HCT116 (cell line): ENCODE measurements around the gene FPR2. TPM values are rescaled to one million over a fixed set of nuclear protein-coding genes. Genes with fewer than 3 reads are reported as not detected.

ENCODE experiments used
- ATAC-seq: fragments of 200-7000 bp; cut with Tn5 transposase; 2 replicates; pipeline ENCODE4 v1.9.1; 2020; ENCODE audit warnings: mild to moderate bottlenecking, moderate library complexity
- BruUV-seq: library from RNA; stranded (reverse); fragments of 400-500 nt; replicated peaks from 2 replicates; lab custom pipeline; 2021; lab: Mats Ljungman, UMichigan
- CTCF ChIA-PET: fragments of 300-600 bp; sonication (Branson Sonifier 250); formaldehyde crosslinking; loops from one replicate; lab custom pipeline; 2021; ENCODE audit warnings: antibody characterized with exemption; lab: Charles Lee
- POLR2A ChIA-PET: fragments of 300-600, 350-600 bp; sonication (Branson Sonifier 250); formaldehyde crosslinking; loops from one replicate; lab custom pipeline; 2021; ENCODE audit warnings: antibody characterized with exemption; lab: Charles Lee
- RAD21 ChIA-PET, 2 experiments: fragments of 300-600 bp; sonication (Branson Sonifier 250); formaldehyde crosslinking; loops; one replicate each; lab custom pipeline; 2023; ENCODE audit warnings: low total read pairs in 2 of 2; ENCODE audit not compliant: uncharacterized antibody in 2 of 2, unreplicated experiment in 2 of 2, low non-redundant PET in 1 of 2; lab: Charles Lee
- DNase-seq: peaks from one replicate; pipeline ENCODE4 v3.0.0-alpha.2; 2010; ENCODE audit warnings: low read depth, low spot score
- H2AFZ ChIP-seq: fragments of 200-600 bp; shearing (Covaris generic), sonication (generic); 2 replicates; pipeline ENCODE4 v1.6.1; 2017; ENCODE audit warnings: low read depth, mixed run types, mixed read lengths, antibody characterized with exemption, low read length; ENCODE audit not compliant: poor library complexity, severe bottlenecking
- H3K27ac ChIP-seq: 2 replicates; pipeline ENCODE4 v1.5.1; 2012; ENCODE audit warnings: low read depth, low read length
- H3K27me3 ChIP-seq: fragments of 200-600 bp; sonication (generic); 2 replicates; pipeline ENCODE4 v1.6.1; 2016; ENCODE audit warnings: mixed run types, low read length, mixed read lengths; ENCODE audit not compliant: insufficient read depth
- H3K36me3 ChIP-seq, 2 experiments: fragments of 200-500 bp in 1 of 2; fragments of 200-600 bp in 1 of 2; sonication (Bioruptor generic) in 1 of 2; sonication (generic) in 1 of 2; 2 replicates each; pipeline versions ENCODE4 v1.5.1 to v1.6.1; 2014 to 2016; ENCODE audit warnings: low read length in 2 of 2, inconsistent platforms in 1 of 2, mixed read lengths in 1 of 2, mixed run types in 1 of 2; ENCODE audit not compliant: insufficient read depth in 2 of 2, control insufficient read depth in 1 of 2
- H3K4me1 ChIP-seq, 2 experiments: fragments of 200-600 bp in 1 of 2; sonication (generic) in 1 of 2; 2 replicates each; pipeline versions ENCODE4 v1.5.1 to v1.6.1; 2012 to 2017; ENCODE audit warnings: low read length in 2 of 2, inconsistent platforms in 1 of 2, mild to moderate bottlenecking in 1 of 2, mixed read lengths in 1 of 2, mixed run types in 1 of 2, moderate library complexity in 1 of 2; ENCODE audit not compliant: insufficient read depth in 2 of 2, control insufficient read depth in 1 of 2
- H3K4me2 ChIP-seq: fragments of 200-600 bp; sonication (generic); 2 replicates; pipeline ENCODE4 v1.6.1; 2017; ENCODE audit warnings: mixed run types, low read length, mixed read lengths
- H3K4me3 ChIP-seq, 2 experiments: fragments of 200-600 bp in 1 of 2; sonication (generic) in 1 of 2; replicated peaks in 1 of 2; 2 replicates each; pipeline ENCODE4 v1.5.1; 2011 to 2016; ENCODE audit warnings: low read length in 2 of 2, control low read depth in 1 of 2, low read depth in 1 of 2, mild to moderate bottlenecking in 1 of 2, mixed read lengths in 1 of 2, mixed run types in 1 of 2
- H3K79me2 ChIP-seq: fragments of 200-600 bp; sonication (generic); 2 replicates; pipeline ENCODE4 v1.6.1; 2017; ENCODE audit warnings: mild to moderate bottlenecking, mixed run types, low read length, moderate library complexity, mixed read lengths; ENCODE audit not compliant: insufficient read depth
- H3K9ac ChIP-seq: fragments of 200-600 bp; sonication (generic); 2 replicates; pipeline ENCODE4 v1.6.1; 2016; ENCODE audit warnings: low read length, mixed read lengths
- H3K9me2 ChIP-seq: fragments of 200-600 bp; sonication (generic), shearing (Covaris generic); 2 replicates; pipeline ENCODE4 v1.6.1; 2017; ENCODE audit warnings: mixed run types, mild to moderate bottlenecking, moderate library complexity; ENCODE audit not compliant: insufficient read depth
- H3K9me3 ChIP-seq, 2 experiments: fragments of 200-500 bp in 1 of 2; fragments of 200-600 bp in 1 of 2; sonication (Bioruptor generic) in 1 of 2; sonication (generic) in 1 of 2; 2 replicates each; pipeline ENCODE4 v1.6.1; 2014 to 2017; ENCODE audit warnings: low read length in 2 of 2, mixed read lengths in 2 of 2, inconsistent platforms in 1 of 2, low read depth in 1 of 2, mild to moderate bottlenecking in 1 of 2, mixed run types in 1 of 2, moderate library complexity in 1 of 2; ENCODE audit not compliant: control insufficient read depth in 1 of 2, insufficient read depth in 1 of 2
- H4K20me1 ChIP-seq: fragments of 200-600 bp; sonication (generic), shearing (Covaris generic); 2 replicates; pipeline ENCODE4 v1.6.1; 2017; ENCODE audit warnings: mixed run types, mild to moderate bottlenecking, moderate library complexity; ENCODE audit not compliant: insufficient read depth
- ATF3 ChIP-seq: IDR thresholded peaks from 2 replicates; pipeline ENCODE4 v1.6.1; 2012
- EGR1 ChIP-seq: IDR thresholded peaks from 2 replicates; pipeline ENCODE4 v1.6.1; 2012; ENCODE audit warnings: low read depth
- ELF1 ChIP-seq: IDR thresholded peaks from 2 replicates; pipeline ENCODE4 v1.6.1; 2012; ENCODE audit warnings: low read depth, borderline replicate concordance
- EZH2phosphoT487 ChIP-seq: fragments of 200-600 bp; IDR thresholded peaks from 2 replicates; pipeline ENCODE4 v1.6.1; 2018; ENCODE audit warnings: antibody characterized with exemption, borderline replicate concordance
- JUND ChIP-seq: IDR thresholded peaks from 2 replicates; pipeline ENCODE4 v1.6.1; 2012
- MAX ChIP-seq: IDR thresholded peaks from 2 replicates; pipeline ENCODE4 v1.6.1; 2012
- POLR2AphosphoS5 ChIP-seq: IDR thresholded peaks from 2 replicates; pipeline ENCODE4 v1.6.1; 2011; ENCODE audit warnings: mild to moderate bottlenecking, low read depth, low read length, moderate library complexity
- RAD21 ChIP-seq: IDR thresholded peaks from 2 replicates; pipeline ENCODE4 v1.6.1; 2012; ENCODE audit warnings: low read depth, mild to moderate bottlenecking
- SP1 ChIP-seq: IDR thresholded peaks from 2 replicates; pipeline ENCODE4 v1.6.1; 2012; ENCODE audit warnings: low read depth
- SRF ChIP-seq: IDR thresholded peaks from 2 replicates; pipeline ENCODE4 v1.6.1; 2012; ENCODE audit warnings: low read depth
- YY1 ChIP-seq: IDR thresholded peaks from 2 replicates; pipeline ENCODE4 v1.6.1; 2011; ENCODE audit warnings: low read length, low read depth, moderate library complexity, mild to moderate bottlenecking; ENCODE audit not compliant: insufficient replicate concordance; ENCODE audit errors: extremely low read depth
- ZFX ChIP-seq: fragments of 450-650 bp; IDR thresholded peaks from 2 replicates; pipeline ENCODE4 v1.6.1; 2017
- intact Hi-C: fragments of 100-400 bp; cut with micrococcal nuclease; formaldehyde crosslinking; loops from 2 replicates; pipeline ENCODE4 v1.10.0; 2022
- total RNA-seq: library from RNA; stranded (reverse); gene quantifications from one replicate; pipeline ENCODE4 v1.2.1, GENCODE V29; 2021; ENCODE audit not compliant: unreplicated experiment
- TF ChIP-seq, protein P1 (sequence below), 3 experiments: fragments of 200-600 bp in 1 of 3; sonication (generic) in 1 of 3; IDR thresholded peaks in 2 of 3; conservative IDR thresholded peaks in 1 of 3; 2 replicates each; pipeline ENCODE4 v1.5.1; 2012 to 2017; ENCODE audit warnings: low read depth in 2 of 3, low read length in 2 of 3, antibody characterized with exemption in 1 of 3, borderline replicate concordance in 1 of 3, control low read depth in 1 of 3, mild to moderate bottlenecking in 1 of 3, mixed read lengths in 1 of 3, mixed run types in 1 of 3, moderate library complexity in 1 of 3; ENCODE audit not compliant: insufficient read depth in 1 of 3
- TF ChIP-seq, protein P2 (sequence below): IDR thresholded peaks from 2 replicates; pipeline ENCODE4 v1.6.1; 2011; ENCODE audit warnings: mild to moderate bottlenecking, low read length, moderate library complexity; ENCODE audit not compliant: insufficient replicate concordance; ENCODE audit errors: extremely low read depth

Gene FPR2
- total RNA-seq, 1 experiment from 2014 or later = not detected

DNA sequence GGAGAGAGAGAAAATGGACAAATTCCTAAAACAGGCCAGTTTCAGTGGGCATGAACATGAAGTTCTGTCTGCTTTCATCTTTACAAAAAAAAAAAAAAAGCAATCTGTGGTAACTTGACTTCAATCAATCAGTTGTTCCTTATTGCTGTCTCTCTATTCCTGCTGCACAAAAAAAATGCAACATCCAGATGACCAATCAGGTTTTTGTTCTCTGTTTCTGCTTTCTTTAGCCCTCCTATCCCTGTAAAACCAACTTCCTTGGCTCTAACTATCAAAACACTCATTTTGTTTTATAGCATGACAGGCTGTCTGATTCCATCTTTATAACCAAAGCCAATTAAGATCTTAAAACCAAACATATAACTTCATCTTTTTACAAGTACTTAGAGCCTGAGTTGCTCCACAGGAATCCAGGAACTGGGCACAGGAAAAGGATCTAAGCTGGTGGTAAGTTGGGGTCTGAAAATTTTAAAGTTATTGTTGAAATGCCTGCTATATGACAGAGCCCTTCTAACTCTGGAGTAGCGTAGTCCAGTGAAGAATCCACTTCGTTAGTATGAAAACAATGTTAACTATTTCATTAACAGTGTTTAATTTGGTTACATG, 34.0 kb downstream of the FPR2 start, which contains the start of gene FPR3:
Gene FPR3 (plus strand): TSS at position 273 of the 606 bp plus-strand sequence. CDS start 28,592 bp downstream, outside the sequence.
- no peak for DNase-seq
- no TSS peak for BruUV-seq
- ChIA-PET POLR2A (interaction anchor here (0.7 kb wide), 1 partner anchor 313 kb away, joined by 3 read pairs; no protein-coding TSS in a partner anchor), RAD21 (no interaction called here), CTCF (no interaction called here)
- no peak for ATAC-seq
- H4K20me1 ChIP-seq = no peaks in the 10 kb centered on the region
- H3K4me1 ChIP-seq = peaks cover 0 to 7% of the 10 kb centered on the region in 2 experiments; a peak in 1 of 4 replicates
- H3K79me2 ChIP-seq = no peaks in the 10 kb centered on the region
- H3K9ac ChIP-seq = no peak within 1 kb of the TSS
- no peaks in the 10 kb centered on the region for H3K36me3 ChIP-seq
- intact Hi-C loops = no loop called here
- no peak within 1 kb of the TSS for H3K4me2 ChIP-seq
- no peak for TF ChIP-seq EZH2phosphoT487
- TF ChIP-seq, protein P1, sequence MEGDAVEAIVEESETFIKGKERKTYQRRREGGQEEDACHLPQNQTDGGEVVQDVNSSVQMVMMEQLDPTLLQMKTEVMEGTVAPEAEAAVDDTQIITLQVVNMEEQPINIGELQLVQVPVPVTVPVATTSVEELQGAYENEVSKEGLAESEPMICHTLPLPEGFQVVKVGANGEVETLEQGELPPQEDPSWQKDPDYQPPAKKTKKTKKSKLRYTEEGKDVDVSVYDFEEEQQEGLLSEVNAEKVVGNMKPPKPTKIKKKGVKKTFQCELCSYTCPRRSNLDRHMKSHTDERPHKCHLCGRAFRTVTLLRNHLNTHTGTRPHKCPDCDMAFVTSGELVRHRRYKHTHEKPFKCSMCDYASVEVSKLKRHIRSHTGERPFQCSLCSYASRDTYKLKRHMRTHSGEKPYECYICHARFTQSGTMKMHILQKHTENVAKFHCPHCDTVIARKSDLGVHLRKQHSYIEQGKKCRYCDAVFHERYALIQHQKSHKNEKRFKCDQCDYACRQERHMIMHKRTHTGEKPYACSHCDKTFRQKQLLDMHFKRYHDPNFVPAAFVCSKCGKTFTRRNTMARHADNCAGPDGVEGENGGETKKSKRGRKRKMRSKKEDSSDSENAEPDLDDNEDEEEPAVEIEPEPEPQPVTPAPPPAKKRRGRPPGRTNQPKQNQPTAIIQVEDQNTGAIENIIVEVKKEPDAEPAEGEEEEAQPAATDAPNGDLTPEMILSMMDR (IDR thresholded peaks at IDR 0.05 in 2 of 3, conservative IDR thresholded peaks at IDR 0.05 in 1 of 3; ENCODE audit: borderline replicate concordance in 1 of 3, insufficient read depth in 1 of 3, low read depth in 2 of 3, low read length in 2 of 3) = no peak
- no peak within 1 kb of the TSS for H3K27ac ChIP-seq
- H3K4me3 ChIP-seq = no peak within 1 kb of the TSS
- H3K9me3 ChIP-seq = no peaks in the 10 kb centered on the region; a peak in 1 of 4 replicates
- no peaks in the 10 kb centered on the region for H3K27me3 ChIP-seq
- H2AFZ ChIP-seq = no peak within 1 kb of the TSS
- no peaks in the 10 kb centered on the region for H3K9me2 ChIP-seq

DNA sequence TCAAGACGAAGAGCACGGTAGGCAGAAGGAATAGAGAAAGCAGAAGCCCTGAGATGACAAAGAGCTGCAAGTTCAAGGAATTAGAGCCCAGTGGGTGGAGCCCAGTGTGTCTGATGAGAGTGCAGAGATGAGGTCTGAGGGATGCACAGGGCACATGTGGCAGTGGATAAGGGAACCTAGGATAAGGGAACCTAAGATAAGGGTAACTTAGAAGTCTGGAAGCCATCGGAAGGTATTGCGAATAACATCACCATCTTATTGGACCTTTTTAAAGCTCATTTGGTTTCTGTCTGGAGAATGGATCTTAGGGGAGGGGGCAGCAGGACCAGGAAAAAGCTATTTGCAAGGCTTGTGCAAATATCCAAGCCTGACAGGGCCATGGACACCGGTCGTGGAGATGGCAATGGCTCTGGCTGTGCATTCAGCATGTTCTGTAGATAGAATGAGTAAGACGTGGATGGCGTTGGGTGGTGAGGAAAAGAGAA, 35.3 kb downstream of the FPR2 start:
- no peaks in the 10 kb centered on the region for H3K36me3 ChIP-seq
- no peak for TF ChIP-seq MAX
- TF ChIP-seq ZFX = no peak
- no peak for TF ChIP-seq EGR1
- no peak for TF ChIP-seq ELF1
- no peak for TF ChIP-seq JUND
- TF ChIP-seq SP1 = no peak
- no peak for TF ChIP-seq SRF
- TF ChIP-seq EZH2phosphoT487 = no peak
- TF ChIP-seq, protein P2, sequence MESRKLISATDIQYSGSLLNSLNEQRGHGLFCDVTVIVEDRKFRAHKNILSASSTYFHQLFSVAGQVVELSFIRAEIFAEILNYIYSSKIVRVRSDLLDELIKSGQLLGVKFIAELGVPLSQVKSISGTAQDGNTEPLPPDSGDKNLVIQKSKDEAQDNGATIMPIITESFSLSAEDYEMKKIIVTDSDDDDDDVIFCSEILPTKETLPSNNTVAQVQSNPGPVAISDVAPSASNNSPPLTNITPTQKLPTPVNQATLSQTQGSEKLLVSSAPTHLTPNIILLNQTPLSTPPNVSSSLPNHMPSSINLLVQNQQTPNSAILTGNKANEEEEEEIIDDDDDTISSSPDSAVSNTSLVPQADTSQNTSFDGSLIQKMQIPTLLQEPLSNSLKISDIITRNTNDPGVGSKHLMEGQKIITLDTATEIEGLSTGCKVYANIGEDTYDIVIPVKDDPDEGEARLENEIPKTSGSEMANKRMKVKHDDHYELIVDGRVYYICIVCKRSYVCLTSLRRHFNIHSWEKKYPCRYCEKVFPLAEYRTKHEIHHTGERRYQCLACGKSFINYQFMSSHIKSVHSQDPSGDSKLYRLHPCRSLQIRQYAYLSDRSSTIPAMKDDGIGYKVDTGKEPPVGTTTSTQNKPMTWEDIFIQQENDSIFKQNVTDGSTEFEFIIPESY = no peak
- no peak for TF ChIP-seq ATF3
- TF ChIP-seq RAD21 = no peak
- TF ChIP-seq POLR2AphosphoS5 = no peak
- TF ChIP-seq YY1 = no peak

More for the DNA sequence above, 35.3 kb downstream of the FPR2 start:
- DNase-seq (no peak), ATAC-seq (no peak)
- ChIA-PET CTCF (interaction anchor here (1.0 kb wide), 1 partner anchor 19 kb away, joined by 4 read pairs; no protein-coding TSS in a partner anchor), POLR2A (no interaction called here), RAD21 (no interaction called here)
- Histone ChIP-seq H3K9ac (no peak overlapping the region), H3K4me3 (no peak overlapping the region), H3K27ac (no peak overlapping the region), H3K79me2 (no peaks in the 10 kb centered on the region), H3K4me2 (no peak overlapping the region), H4K20me1 (no peaks in the 10 kb centered on the region), H3K4me1 (peaks cover 0 to 7% of the 10 kb centered on the region in 2 experiments; a peak in 1 of 4 replicates), H3K27me3 (no peaks in the 10 kb centered on the region), H3K9me3 (no peaks in the 10 kb centered on the region; a peak in 2 of 4 replicates), H3K9me2 (no peaks in the 10 kb centered on the region), H2AFZ (no peak overlapping the region)
- intact Hi-C loops = no loop called here
- no TSS peak for BruUV-seq
